CD14-positive monocyte (primary cell): Measurements from ENCODE around the gene ACO2. TPM values are rescaled to one million over a fixed set of nuclear protein-coding genes. Genes with fewer than 3 reads are reported as not detected.

Experiments used
- DNase-seq, 3 donors: peaks; one replicate each; pipeline ENCODE4 v3.0.0-alpha.2; 2011 to 2022
- H2AFZ ChIP-seq: 2 replicates; pipeline ENCODE4 v1.6.0; 2012; ENCODE audit warnings: mild to moderate bottlenecking, low read depth, low read length, inconsistent platforms; ENCODE audit not compliant: insufficient read depth, poor library complexity, severe bottlenecking
- H3K27ac ChIP-seq, 2 donors: 1 replicate in 1 of 2; 2 replicates in 1 of 2; pipeline ENCODE4 v1.5.1; 2012 to 2013; ENCODE audit warnings: low read length in 2 of 2, control low read depth in 1 of 2, inconsistent platforms in 1 of 2, low read depth in 1 of 2, mild to moderate bottlenecking in 1 of 2
- H3K27me3 ChIP-seq, 2 donors: one replicate each; pipeline versions ENCODE4 v1.6.0 to v1.6.1; 2011 to 2013; ENCODE audit warnings: low read length in 2 of 2; ENCODE audit not compliant: control insufficient read depth in 2 of 2, insufficient read depth in 2 of 2
- H3K36me3 ChIP-seq, 2 donors: replicated peaks in 1 of 2; 1 replicate in 1 of 2; 2 replicates in 1 of 2; pipeline versions ENCODE4 v1.5.1 to v1.6.1; 2012 to 2013; ENCODE audit warnings: low read length in 2 of 2, control low read depth in 1 of 2, inconsistent platforms in 1 of 2, mild to moderate bottlenecking in 1 of 2; ENCODE audit not compliant: insufficient read depth in 2 of 2, control insufficient read depth in 1 of 2
- H3K4me1 ChIP-seq, 2 donors: 1 replicate in 1 of 2; 2 replicates in 1 of 2; pipeline versions ENCODE4 v1.5.1 to v1.6.1; 2012 to 2013; ENCODE audit warnings: low read length in 2 of 2, control low read depth in 1 of 2, inconsistent platforms in 1 of 2, mild to moderate bottlenecking in 1 of 2, moderate library complexity in 1 of 2; ENCODE audit not compliant: insufficient read depth in 2 of 2, control insufficient read depth in 1 of 2
- H3K4me2 ChIP-seq: replicated peaks from 2 replicates; pipeline ENCODE3; 2012; ENCODE audit warnings: low read length, moderate library complexity, mild to moderate bottlenecking; ENCODE audit not compliant: poor library complexity, severe bottlenecking; ENCODE audit errors: extremely low read depth
- H3K4me3 ChIP-seq, 3 experiments: fragments of 200-600 bp in 1 of 3; sonication (generic) in 1 of 3; replicated peaks in 1 of 3; 1 replicate in 2 of 3; 2 replicates in 1 of 3; pipeline ENCODE4 v1.5.1; 2011 to 2013; ENCODE audit warnings: low read length in 3 of 3, mild to moderate bottlenecking in 3 of 3, control low read depth in 2 of 3, low read depth in 2 of 3, inconsistent platforms in 1 of 3, moderate library complexity in 1 of 3
- H3K79me2 ChIP-seq: 2 replicates; pipeline ENCODE4 v1.6.0; 2012; ENCODE audit warnings: mild to moderate bottlenecking, control low read depth, inconsistent platforms, low read length, moderate library complexity; ENCODE audit not compliant: insufficient read depth
- H3K9ac ChIP-seq: 2 replicates; pipeline ENCODE4 v1.6.0; 2017; ENCODE audit warnings: low read length, mild to moderate bottlenecking; ENCODE audit not compliant: insufficient read depth, poor library complexity, severe bottlenecking
- H3K9me3 ChIP-seq, 2 donors: replicated peaks in 1 of 2; 1 replicate in 1 of 2; 2 replicates in 1 of 2; pipeline versions ENCODE4 v1.5.1 to v1.6.1; 2012 to 2013; ENCODE audit warnings: low read length in 2 of 2, control low read depth in 1 of 2; ENCODE audit not compliant: control insufficient read depth in 1 of 2, insufficient read depth in 1 of 2
- H4K20me1 ChIP-seq: 2 replicates; pipeline ENCODE4 v1.6.0; 2012; ENCODE audit warnings: mild to moderate bottlenecking, low read length, control low read depth, moderate library complexity; ENCODE audit not compliant: insufficient read depth
- H3K27ac Mint-ChIP-seq, 7 donors: one replicate each; pipeline ENCODE4 v1.8.0; 2020; ENCODE audit warnings: mild to moderate bottlenecking in 7 of 7, mixed read lengths in 7 of 7, moderate library complexity in 6 of 7, inconsistent platforms in 2 of 7
- H3K27me3 Mint-ChIP-seq, 3 donors: one replicate each; pipeline ENCODE4 v1.8.0; 2021 to 2022; ENCODE audit warnings: low read depth in 3 of 3, mild to moderate bottlenecking in 3 of 3, mixed read lengths in 3 of 3, moderate library complexity in 3 of 3, inconsistent platforms in 1 of 3
- H3K36me3 Mint-ChIP-seq, 2 donors: one replicate each; pipeline ENCODE4 v1.8.0; 2020; ENCODE audit warnings: mixed read lengths in 2 of 2, inconsistent platforms in 1 of 2, mild to moderate bottlenecking in 1 of 2
- H3K4me1 Mint-ChIP-seq: one replicate; pipeline ENCODE4 v1.8.0; 2020; ENCODE audit warnings: mild to moderate bottlenecking, mixed read lengths
- H3K4me3 Mint-ChIP-seq, 2 donors: one replicate each; pipeline ENCODE4 v1.8.0; 2020; ENCODE audit warnings: mild to moderate bottlenecking in 2 of 2, mixed read lengths in 2 of 2, moderate library complexity in 1 of 2
- H3K9me3 Mint-ChIP-seq, 7 donors: one replicate each; pipeline ENCODE4 v1.8.0; 2020 to 2022; ENCODE audit warnings: mixed read lengths in 7 of 7, mild to moderate bottlenecking in 6 of 7, moderate library complexity in 6 of 7, inconsistent platforms in 2 of 7
- WGBS: methylation state at CpG from one replicate; pipeline ENCODE4 v1.1.5; 2013; ENCODE audit warnings: missing lambda C conversion rate; ENCODE audit not compliant: insufficient coverage; 5-methylcytosine and 5-hydroxymethylcytosine counted together
- intact Hi-C, 2 donors: fragments of 100-400 bp; cut with micrococcal nuclease; formaldehyde crosslinking; loops; one replicate each; pipeline versions ENCODE4 v1.15.0 to v1.15.1; 2023
- polyA plus RNA-seq, 3 donors: library from polyadenylated mRNA; depleted of rRNA in 1 of 3; unstranded in 2 of 3; stranded (reverse) in 1 of 3; fragments of 300-500 nt in 2 of 3; fragments of >200 nt in 1 of 3; fragmentation: Illumina TruSeq in 2 of 3; gene quantifications; 1 replicate in 2 of 3; 2 replicates in 1 of 3; pipeline ENCODE4 v1.2.3, GENCODE V29; 2012 to 2021
- TF ChIP-seq, protein P1 (sequence below): fragments of 200-600 bp; IDR thresholded peaks from one replicate; pipeline ENCODE4 v1.8.0; 2022; ENCODE audit warnings: antibody characterized with exemption, mild to moderate bottlenecking

Gene ACO2
- polyA plus RNA-seq, 3 donors, result 56.8 to 75.8 (median 64.2) TPM

DNA sequence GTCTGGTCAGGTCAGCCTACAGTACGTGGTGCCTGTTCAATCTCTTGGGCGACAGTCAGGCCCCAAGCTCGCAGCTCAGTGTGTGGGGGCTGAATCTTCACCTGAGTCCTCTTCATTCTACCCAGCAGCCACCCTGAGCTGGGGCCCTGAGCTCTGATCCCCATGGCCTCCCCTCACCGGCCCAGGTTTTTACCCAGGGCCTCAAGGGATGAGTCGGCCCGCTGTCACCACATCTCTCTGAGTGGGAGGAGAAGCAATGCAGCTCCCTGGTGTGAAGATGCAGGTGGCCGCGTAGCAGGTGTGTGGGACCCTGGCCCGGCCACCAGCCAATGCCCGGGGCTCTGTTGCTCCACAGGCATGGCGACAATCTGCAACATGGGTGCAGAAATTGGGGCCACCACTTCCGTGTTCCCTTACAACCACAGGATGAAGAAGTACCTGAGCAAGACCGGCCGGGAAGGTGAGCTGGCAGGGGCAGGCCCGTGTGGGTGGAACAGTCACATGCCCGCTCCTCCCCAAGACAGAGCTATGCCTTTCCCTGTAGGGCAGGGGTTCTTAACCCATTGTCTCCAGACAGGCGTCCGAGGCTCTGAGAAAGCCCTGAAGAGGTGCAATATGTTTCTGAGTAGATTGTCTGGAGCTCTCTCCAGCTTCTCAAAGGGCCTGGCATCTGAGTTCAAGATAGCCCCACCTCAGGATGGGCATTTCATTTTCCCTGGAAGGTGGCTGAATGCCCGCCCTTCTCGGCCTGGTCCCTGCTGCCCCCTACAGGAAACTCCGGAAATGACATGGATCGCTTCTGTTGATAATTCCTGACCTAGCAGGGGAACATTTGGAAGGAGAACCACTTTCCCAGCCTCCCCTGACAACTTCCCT lies 48.5 kb downstream of the ACO2 start:
- no peaks in the 10 kb centered on the region for H4K20me1 ChIP-seq
- intact Hi-C loops, result loop anchor here (2.0 kb wide), 2 partner anchors 113 to 115 kb away; no protein-coding TSS in a partner anchor
- H3K27me3 Mint-ChIP-seq, result no peaks in the 10 kb centered on the region
- H3K36me3 Mint-ChIP-seq, result peaks cover 71 to 89% of the 10 kb centered on the region in 2 donors
- peak in 2 of 3 donors; percentile 27 to 31 for DNase-seq
- H3K4me1 ChIP-seq, result no peaks in the 10 kb centered on the region
- no peaks in the 10 kb centered on the region for H3K27me3 ChIP-seq
- 87% methylated on average over 21 of the region's 22 CpGs for WGBS
- peaks cover 74 to 96% of the 10 kb centered on the region in 2 donors for H3K36me3 ChIP-seq
- no peak overlapping the region for H3K4me3 Mint-ChIP-seq
- no peak overlapping the region for H3K27ac ChIP-seq
- H3K9me3 Mint-ChIP-seq, result no peaks in the 10 kb centered on the region
- H3K9me3 ChIP-seq, result no peaks in the 10 kb centered on the region
- no peak overlapping the region for H2AFZ ChIP-seq
- no peaks in the 10 kb centered on the region for H3K4me1 Mint-ChIP-seq
- no peak overlapping the region for H3K4me2 ChIP-seq
- no peak overlapping the region for H3K9ac ChIP-seq
- no peak overlapping the region for H3K27ac Mint-ChIP-seq
- TF ChIP-seq, protein P1, sequence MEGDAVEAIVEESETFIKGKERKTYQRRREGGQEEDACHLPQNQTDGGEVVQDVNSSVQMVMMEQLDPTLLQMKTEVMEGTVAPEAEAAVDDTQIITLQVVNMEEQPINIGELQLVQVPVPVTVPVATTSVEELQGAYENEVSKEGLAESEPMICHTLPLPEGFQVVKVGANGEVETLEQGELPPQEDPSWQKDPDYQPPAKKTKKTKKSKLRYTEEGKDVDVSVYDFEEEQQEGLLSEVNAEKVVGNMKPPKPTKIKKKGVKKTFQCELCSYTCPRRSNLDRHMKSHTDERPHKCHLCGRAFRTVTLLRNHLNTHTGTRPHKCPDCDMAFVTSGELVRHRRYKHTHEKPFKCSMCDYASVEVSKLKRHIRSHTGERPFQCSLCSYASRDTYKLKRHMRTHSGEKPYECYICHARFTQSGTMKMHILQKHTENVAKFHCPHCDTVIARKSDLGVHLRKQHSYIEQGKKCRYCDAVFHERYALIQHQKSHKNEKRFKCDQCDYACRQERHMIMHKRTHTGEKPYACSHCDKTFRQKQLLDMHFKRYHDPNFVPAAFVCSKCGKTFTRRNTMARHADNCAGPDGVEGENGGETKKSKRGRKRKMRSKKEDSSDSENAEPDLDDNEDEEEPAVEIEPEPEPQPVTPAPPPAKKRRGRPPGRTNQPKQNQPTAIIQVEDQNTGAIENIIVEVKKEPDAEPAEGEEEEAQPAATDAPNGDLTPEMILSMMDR, result peak; percentile 86
- H3K4me3 ChIP-seq, result no peak overlapping the region
- no peaks in the 10 kb centered on the region for H3K79me2 ChIP-seq

DNA sequence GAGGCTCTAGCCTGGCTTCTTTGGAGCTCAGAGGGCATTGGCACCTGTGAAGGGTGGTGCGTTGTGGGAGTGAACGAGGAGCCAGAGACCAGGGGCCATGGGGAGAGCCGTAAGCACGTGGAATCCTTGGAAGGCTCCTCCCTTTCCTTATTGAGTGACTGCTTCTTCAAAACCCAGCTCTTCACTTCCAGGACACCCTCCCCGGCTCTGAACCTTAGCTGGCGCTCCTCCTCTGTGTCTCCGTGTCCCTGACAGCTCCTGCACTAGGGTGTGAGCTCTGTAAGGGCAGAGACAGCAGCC lies 49.1 kb downstream of the ACO2 start:
- TF ChIP-seq, protein P1, result peak; percentile 45
- no peaks in the 10 kb centered on the region for H3K4me1 Mint-ChIP-seq
- no peak overlapping the region for H2AFZ ChIP-seq
- H3K27ac ChIP-seq, result peak overlapping the region in 1 of 2 donors; percentile 20
- no peaks in the 10 kb centered on the region for H3K27me3 ChIP-seq
- H3K27ac Mint-ChIP-seq, result no peak overlapping the region
- no peak overlapping the region for H3K4me3 ChIP-seq
- no peaks in the 10 kb centered on the region for H3K4me1 ChIP-seq
- H3K36me3 ChIP-seq, result peaks cover 74 to 96% of the 10 kb centered on the region in 2 donors
- intact Hi-C loops, result no loop called here
- no peaks in the 10 kb centered on the region for H3K79me2 ChIP-seq
- no peak overlapping the region for H3K9ac ChIP-seq
- no peaks in the 10 kb centered on the region for H3K9me3 Mint-ChIP-seq
- H3K4me3 Mint-ChIP-seq, result no peak overlapping the region
- DNase-seq, result no peak
- no peaks in the 10 kb centered on the region for H3K9me3 ChIP-seq
- H3K36me3 Mint-ChIP-seq, result peaks cover 71 to 89% of the 10 kb centered on the region in 2 donors
- 100% methylated on average over 3 of the region's 7 CpGs for WGBS
- H3K27me3 Mint-ChIP-seq, result no peaks in the 10 kb centered on the region
- no peak overlapping the region for H3K4me2 ChIP-seq
- H4K20me1 ChIP-seq, result no peaks in the 10 kb centered on the region
